Hematopoietic multipotent progenitor cell treated with erythropoietin and hydrocortisone succinate and interleukin-3 and kit ligand, for 4 days (in vitro differentiated cells): ENCODE measurements around the gene CAB39L.

ENCODE experiments used
- DNase-seq: peaks from one replicate; pipeline ENCODE4 v3.0.0-alpha.2; 2015

CAB39L gene

GRCh38 chr13:49443704-49444523 is at the start of gene CAB39L, which contains the start of gene SETDB2:
Gene CAB39L, minus strand, starts transcription at chr13:49444064. Its CDS starts 61,154 bp downstream, at chr13:49382910.
Gene SETDB2, plus strand, starts transcription at chr13:49444274. Its CDS starts 7,620 bp downstream, at chr13:49451894.
- DNase-seq: peak; percentile 100

GRCh38 chr13:49488563-49488962 is 44.7 kb upstream of the CAB39L start:
- no peak for DNase-seq

DNA sequence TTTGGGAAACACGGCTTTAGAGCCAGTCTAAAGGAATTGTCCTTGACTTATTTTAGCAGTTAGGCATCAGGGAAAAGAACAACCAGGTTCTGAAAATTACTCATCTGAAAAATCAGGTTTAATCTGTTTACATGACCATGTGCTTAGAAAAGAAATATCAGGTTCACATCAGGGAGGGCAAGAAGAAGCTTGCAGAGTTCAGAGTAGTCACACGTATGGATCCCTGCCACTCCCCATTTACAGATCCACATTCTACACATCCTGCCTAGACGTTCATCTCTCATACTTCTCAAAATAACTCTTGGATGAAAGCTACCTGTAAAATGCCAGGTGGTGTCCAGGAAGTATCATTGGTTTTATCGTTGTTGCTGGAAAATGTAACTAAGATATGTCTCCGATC is 37.9 kb upstream of the CAB39L start:
- no peak for DNase-seq

DNA sequence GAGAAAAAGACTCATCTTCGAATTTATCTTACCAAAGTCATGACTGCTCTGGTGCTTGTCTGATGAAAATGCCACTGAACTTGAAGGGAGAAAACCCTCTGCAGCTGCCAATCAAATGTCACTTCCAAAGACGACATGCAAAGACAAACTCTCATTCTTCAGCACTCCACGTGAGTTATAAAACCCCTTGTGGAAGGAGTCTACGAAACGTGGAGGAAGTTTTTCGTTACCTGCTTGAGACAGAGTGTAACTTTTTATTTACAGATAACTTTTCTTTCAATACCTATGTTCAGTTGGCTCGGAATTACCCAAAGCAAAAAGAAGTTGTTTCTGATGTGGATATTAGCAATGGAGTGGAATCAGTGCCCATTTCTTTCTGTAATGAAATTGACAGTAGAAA is 32.7 kb upstream of the CAB39L start:
- no peak for DNase-seq

DNA sequence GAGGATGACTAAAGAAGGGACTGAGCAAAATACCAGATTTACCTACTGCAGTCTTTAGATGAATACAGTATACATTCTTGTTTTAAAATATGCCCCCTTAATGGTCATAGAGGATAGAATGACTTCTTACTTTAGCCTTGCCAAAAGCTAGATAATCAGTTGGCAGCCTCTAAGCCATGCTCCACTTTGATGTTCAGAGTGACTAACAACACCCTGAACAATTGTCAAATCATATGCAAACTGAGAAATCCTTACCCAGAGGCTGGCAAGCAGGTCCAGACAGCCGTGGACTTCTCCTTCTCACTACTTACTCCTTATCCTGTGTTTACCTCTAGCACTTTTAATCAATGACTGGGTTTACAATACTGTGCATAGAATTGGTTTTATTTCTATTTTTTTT is 28.3 kb upstream of the CAB39L start:
- DNase-seq: no peak

DNA sequence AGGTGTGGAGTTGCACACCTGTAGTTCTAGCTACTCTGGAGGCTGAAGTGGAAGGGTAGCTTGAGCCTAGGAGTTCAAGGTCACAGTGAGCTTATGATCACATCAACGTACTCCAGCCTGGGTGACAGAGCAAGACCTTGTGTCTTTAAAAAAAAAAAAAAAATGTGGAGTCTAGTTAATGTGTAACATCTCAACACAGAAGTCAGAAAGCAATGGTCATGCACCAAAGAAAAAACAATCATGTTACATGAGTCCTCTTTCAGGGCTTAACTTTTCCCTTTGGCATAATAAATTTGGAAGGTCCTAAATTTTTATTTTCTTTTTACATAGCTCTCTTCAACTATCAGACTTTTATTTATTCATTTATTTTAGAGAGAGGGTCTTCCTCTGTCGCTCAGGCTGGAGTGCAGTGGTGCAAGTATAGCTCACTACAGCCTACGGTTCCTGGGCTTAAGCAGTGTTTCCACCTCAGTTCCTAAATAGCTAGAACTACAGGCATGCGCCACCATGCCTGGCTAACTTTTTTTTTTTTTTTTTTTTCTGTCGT is 22.5 kb upstream of the CAB39L start:
- no peak for DNase-seq

DNA sequence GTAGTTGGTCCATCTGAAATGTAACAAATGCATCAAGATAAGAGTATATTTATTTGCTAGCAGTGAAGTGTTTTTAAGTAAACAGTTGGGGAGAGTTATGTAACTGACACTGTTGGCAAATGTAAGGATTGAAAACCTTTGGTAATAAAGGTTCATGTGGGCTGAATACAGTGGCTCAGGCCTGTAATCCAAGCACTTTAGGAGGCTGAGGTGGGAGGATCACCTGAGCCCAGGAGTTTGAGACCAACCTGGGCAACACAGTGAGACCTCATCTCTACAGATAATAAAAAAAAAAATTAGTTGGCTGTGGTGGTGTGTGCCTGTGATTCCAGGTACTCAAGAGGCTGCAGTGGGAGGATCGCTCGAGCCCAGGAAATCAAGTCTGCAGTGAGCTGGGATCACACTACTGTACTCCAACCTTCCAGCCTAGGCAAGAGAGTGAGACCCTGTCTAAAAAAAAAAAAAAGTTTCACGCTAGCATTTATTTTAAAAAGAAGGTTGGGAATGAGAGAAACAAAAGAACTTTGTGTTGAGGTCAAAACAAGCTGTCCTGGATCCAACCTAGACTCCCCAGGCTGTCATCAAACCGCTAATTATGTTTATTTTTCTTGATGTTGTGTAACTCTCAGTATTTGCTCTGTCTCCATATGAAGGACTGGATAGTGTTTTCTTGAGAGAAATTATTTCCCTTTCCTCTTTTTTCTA is 20.9 kb upstream of the CAB39L start:
- DNase-seq: no peak

- no peak for DNase-seq
Measured at GRCh38 chr13:49464085-49464484, 20.2 kb upstream of the CAB39L start.

DNA sequence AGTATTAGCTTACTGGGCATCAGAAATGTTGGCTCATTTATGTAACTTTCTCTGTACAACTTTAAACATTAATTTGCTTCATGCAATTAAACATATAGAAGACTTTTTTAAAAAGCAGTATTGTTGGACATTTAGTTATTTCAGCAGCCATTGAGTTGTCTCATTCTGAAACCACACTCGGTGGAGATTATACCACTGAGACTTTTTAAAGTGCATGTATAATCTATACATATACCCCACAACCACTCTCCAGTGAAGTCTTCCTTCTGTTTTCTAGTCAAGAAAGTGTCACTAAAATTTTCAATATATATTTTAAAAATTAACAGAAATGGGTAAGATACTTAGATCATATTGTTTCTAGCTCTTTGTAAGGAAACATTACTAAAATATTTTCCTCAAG is 15.7 kb upstream of the CAB39L start:
- no peak for DNase-seq

DNA sequence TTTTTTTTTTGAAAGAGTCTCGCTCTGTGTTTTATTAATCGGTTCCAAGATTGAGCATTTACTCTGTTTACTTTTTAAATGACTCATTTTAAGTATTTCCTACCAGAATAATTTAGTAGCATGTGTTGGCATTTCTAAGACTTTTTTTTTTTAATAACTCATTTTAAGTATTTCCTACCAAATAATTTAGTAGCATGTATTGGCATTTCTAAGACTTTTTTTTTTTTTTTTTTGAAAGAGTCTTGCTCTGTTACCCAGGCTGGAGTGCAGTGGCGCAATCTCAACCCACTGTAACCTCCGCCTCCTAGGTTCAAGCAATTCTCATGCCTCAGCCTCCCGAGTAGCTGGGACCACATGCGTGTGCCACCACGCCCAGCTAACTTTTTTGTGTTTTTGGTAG is 13.4 kb upstream of the CAB39L start:
- DNase-seq: no peak

- DNase-seq: no peak
Measured at GRCh38 chr13:49456156-49456555, 12.3 kb upstream of the CAB39L start.

- DNase-seq: no peak
Measured at GRCh38 chr13:49455007-49455398, 11.1 kb upstream of the CAB39L start.

- no peak for DNase-seq
Measured at GRCh38 chr13:49454388-49455006, 10.6 kb upstream of the CAB39L start.

- DNase-seq: no peak
Measured at GRCh38 chr13:49453465-49453864, 9.6 kb upstream of the CAB39L start.

- DNase-seq: no peak
Measured at GRCh38 chr13:49452725-49453457, 9.0 kb upstream of the CAB39L start.

DNA sequence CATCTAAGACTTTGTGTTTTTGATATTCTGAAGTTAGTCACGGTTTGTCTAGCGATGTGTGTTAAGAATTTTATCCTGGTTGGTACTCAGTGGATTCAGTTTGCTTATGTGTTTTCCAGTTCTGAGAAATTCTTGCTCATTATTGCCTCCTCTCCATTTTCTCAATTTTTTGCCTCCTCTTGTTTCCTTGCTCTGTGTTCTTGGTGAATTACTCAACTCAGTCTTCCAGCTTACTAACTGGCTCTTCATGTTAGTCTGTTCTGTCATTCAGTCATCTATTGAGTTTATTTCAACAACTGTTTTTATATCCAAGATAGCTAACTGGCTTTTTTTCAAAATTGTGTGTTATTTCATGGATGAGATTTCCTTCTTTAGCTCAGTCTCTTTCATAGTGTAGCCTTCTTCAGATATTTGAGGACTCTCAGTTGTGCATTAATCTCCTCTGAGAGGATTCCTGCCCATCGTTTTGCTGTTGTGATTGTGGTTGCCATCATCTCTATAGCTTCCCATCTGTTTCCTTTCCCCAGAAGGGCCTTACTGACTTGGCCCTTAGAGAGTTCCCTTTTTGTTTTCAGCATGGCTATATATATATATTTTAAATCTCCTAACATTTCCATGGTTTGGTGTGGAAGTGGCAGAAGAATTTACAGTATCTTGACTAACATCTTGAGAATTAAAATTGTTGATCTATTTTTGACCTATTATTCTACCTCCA is 6.4 kb upstream of the CAB39L start:
- DNase-seq: peak; percentile 54

- DNase-seq: no peak
Measured at GRCh38 chr13:49448753-49449152, 4.9 kb upstream of the CAB39L start.

DNA sequence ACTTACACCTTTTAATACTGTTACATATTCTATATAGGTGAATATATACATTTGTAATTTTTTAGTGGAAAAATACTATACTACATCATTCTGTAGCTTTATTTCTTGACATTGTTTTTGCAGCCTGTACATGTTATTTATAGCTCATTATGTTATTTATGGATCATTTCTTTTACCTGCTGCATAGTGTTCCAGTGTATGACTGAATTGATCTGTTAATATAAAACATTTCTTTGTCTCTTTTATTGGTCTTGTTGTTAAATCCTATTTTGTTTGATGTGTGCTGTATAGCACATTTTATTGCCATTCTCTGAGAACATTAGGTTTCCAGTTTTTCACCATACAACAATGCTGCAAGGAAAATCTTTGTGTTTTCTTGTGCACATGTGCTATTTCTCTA is 2.6 kb upstream of the CAB39L start:
- no peak for DNase-seq

- DNase-seq: peak; percentile 92
Measured at GRCh38 chr13:49444524-49445395, 896 bp upstream of the CAB39L start.

- peak; percentile 77 for DNase-seq
Measured at GRCh38 chr13:49443357-49443703, 534 bp downstream of the CAB39L start.

- no peak for DNase-seq
Measured at GRCh38 chr13:49441846-49442245, 2.0 kb downstream of the CAB39L start.
